SK-N-SH treated with all-trans-retinoic acid at 6 μM for 48 hours (cell line): ENCODE results near the gene FHOD3.

Experiments
- ISL1 ChIP-seq: fragments of 250-450 bp; sonication (Bioruptor Pico); IDR thresholded peaks from 2 replicates; pipeline ENCODE4 v2.1.2; 2022; ENCODE audit warnings: mild to moderate bottlenecking, moderate library complexity
- SNAI2 ChIP-seq: fragments of 250-450 bp; sonication (Bioruptor Pico); IDR thresholded peaks from 2 replicates; pipeline ENCODE4 v1.5.0; 2020; ENCODE audit warnings: mild to moderate bottlenecking, moderate library complexity
- TCF4 ChIP-seq: fragments of 250-450 bp; sonication (Bioruptor Pico); IDR thresholded peaks from 2 replicates; pipeline ENCODE4 v1.8.0; 2021; ENCODE audit warnings: mild to moderate bottlenecking, moderate library complexity, borderline replicate concordance
- TSHZ2 ChIP-seq: fragments of 250-450 bp; sonication (Bioruptor Pico); IDR thresholded peaks from 2 replicates; pipeline ENCODE4 v1.5.0; 2020; ENCODE audit warnings: mild to moderate bottlenecking, moderate library complexity
- ZNF70 ChIP-seq: fragments of 450-650 bp; formaldehyde crosslinking; IDR thresholded peaks from 2 replicates; pipeline ENCODE4 v1.5.0; 2020; ENCODE audit warnings: mild to moderate bottlenecking, moderate library complexity

- no peak for TF ChIP-seq TSHZ2 (CRISPR knock-in tag)
- no peak for TF ChIP-seq ZNF70 (CRISPR knock-in tag)
- no peak for TF ChIP-seq SNAI2 (CRISPR knock-in tag)
- no peak for TF ChIP-seq ISL1 (CRISPR knock-in tag)
- TF ChIP-seq TCF4 (CRISPR knock-in tag): no peak
Measured at GRCh38 chr18:36365836-36366775, 68.6 kb downstream of the FHOD3 start.
